GM13977 (cell line): ENCODE results near the gene PRDM5.

Experiments
- DNase-seq: peaks from one replicate; pipeline ENCODE4 v3.0.0; 2012; ENCODE audit warnings: low spot score
- in situ Hi-C: fragments of 300-500 bp; cut with MboI; formaldehyde crosslinking; loops from one replicate; pipeline ENCODE4 v1.12.0; 2022; ENCODE audit warnings: low sequenced_read_pairs, low pct_unique_long_range_greater_than_20kb, mixed read lengths, inconsistent platforms; ENCODE audit not compliant: unreplicated experiment
- TF ChIP-seq, protein P1 (sequence below): IDR thresholded peaks from 2 replicates; pipeline ENCODE4 v1.5.1; 2012; ENCODE audit warnings: mild to moderate bottlenecking, control low read depth; ENCODE audit not compliant: insufficient read depth; ENCODE audit errors: extremely low read depth, missing control alignments

The PRDM5 gene

DNA sequence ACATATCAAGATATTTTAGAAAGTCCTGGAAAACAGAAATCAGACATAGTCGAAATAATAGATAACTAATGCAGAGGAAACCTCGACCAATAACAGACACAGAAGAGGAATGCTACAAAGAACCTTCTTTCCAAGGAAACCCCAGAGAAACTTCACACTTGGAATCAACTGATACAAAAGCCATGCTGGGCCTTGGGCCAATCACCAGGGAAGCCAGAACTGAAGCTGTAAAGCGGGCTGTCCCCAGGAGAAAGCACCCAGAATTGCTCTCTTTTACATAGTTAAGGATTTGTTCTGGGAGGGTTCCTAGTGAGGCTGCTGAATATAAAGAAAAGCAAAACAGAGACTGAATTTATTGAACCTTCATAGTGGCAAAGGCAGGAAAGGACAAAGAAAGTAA lies 100.5 kb downstream of the PRDM5 start:
- DNase-seq: no peak
- TF ChIP-seq, protein P1, sequence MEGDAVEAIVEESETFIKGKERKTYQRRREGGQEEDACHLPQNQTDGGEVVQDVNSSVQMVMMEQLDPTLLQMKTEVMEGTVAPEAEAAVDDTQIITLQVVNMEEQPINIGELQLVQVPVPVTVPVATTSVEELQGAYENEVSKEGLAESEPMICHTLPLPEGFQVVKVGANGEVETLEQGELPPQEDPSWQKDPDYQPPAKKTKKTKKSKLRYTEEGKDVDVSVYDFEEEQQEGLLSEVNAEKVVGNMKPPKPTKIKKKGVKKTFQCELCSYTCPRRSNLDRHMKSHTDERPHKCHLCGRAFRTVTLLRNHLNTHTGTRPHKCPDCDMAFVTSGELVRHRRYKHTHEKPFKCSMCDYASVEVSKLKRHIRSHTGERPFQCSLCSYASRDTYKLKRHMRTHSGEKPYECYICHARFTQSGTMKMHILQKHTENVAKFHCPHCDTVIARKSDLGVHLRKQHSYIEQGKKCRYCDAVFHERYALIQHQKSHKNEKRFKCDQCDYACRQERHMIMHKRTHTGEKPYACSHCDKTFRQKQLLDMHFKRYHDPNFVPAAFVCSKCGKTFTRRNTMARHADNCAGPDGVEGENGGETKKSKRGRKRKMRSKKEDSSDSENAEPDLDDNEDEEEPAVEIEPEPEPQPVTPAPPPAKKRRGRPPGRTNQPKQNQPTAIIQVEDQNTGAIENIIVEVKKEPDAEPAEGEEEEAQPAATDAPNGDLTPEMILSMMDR: no peak
- in situ Hi-C loops: no loop called here

DNA sequence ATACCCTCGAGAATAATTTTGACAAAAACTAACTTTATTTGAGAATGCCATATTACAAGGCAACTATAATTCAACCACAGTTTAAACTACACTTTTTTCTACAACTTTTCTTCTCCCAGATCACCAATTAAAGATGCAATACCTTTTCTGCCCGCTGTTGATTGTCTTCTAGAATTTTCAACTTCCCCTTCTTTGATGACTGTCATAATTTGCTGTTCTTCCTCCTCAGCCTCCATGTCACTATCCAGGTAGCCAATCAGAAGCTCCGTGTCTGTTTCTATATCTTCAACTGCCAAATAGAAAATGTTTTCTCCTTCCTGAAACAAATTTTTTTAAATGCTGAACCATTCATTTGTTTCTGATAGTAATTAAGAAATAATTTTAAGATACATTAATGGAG lies 101.5 kb downstream of the PRDM5 start:
- no peak for DNase-seq
- in situ Hi-C loops: no loop called here
- TF ChIP-seq, protein P1: no peak

DNA sequence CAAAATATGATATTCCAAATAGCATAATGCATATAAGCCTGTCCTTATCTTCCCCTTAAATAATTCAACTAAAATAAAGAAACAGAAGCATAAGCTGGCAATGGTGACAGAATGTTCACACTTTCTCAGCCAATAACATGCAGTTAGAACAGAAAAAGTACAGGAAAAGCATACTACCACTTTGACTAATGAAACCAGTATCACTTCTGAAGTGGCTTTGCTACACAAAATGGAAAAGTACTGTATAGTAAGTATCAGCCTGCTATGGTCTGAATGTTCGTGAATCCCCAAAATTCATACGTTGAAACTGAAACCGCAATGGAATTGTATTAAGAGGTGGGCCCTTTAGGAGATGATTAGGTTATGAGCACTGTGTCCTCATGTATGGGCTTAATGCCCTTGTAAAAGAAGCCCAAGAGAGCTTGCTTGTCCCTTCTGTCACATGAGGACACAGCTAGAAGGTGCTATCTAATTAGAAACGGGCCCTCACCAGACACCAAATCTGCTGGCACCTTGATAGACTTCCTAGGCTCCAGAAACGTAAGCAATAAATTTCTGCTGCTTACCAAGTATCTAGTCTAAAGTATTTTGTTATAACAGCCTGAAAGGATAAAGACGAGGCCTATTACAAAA lies 102.6 kb downstream of the PRDM5 start:
- in situ Hi-C loops: no loop called here
- no peak for DNase-seq
- TF ChIP-seq, protein P1: no peak

DNA sequence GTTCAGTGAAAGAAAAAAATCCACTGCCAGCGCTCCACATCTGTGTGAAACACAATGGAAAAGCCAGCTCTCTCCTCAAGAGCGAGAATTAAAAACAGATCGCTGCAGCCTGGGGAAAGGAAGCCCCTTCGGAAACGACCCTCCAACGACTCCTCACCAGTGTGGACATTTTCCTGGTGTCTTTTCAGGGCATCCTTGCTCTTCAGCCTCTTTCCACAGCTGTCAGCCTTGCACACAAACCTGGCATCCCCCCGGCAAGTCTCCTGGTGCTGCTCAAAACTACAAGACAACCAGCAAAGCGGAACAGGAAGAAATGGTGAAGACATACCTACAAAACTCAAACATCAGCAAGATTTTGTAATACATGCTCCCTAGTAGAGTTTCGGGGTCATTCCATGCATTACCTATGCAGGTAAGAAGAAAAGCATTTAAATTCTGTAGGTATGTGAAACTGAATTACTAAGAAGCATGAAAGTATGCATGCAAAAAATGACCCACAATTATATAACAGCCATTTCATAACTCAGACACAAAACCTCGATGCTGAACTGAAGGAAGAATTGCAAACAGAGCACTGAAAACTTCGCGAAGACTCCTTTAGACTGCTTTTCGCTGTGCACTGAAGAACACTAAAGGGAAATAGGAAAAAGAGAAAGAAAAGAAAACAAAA lies 106.1 kb downstream of the PRDM5 start:
- TF ChIP-seq, protein P1: no peak
- in situ Hi-C loops: no loop called here

DNA sequence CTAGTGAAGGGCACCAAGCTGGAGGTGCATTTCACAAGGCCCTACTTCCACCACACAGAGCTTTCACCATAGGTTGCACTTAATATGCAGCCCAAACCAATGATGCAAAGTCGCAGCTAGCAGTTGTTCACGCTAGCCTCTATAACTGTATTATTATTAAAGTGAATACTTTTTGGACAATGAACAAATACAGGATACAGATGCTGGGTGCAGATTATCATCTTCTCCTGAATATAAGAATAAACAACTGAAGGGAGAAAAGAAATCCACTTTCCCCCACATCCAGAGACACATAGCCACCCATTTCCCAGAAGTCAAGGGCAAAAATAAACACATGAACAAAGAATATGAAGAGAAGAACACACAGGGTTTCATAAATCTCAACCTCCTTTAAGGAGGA lies 107.2 kb downstream of the PRDM5 start:
- in situ Hi-C loops: no loop called here
- TF ChIP-seq, protein P1: no peak
- no peak for DNase-seq

More for the DNA sequence above, 106.1 kb downstream of the PRDM5 start:
- DNase-seq: no peak

DNA sequence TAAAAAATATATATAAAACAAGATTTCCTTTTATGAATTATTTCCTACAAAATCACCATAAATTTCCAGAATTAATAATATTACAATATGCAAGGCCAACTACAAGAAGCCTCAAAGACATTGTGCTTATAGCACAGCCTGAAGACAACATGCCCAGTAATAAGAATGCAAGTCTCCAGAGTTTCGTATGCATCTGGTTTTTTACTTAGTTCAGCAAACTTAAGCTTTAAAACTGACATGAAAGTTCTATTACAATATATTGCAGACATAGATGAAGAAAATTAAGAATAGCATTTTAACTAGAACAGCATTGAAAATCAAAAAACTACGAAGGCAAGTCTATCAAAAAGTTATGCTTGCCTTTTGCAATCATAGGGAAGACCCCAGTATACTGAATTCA lies 107.6 kb downstream of the PRDM5 start:
- in situ Hi-C loops: no loop called here
- TF ChIP-seq, protein P1: no peak
- no peak for DNase-seq

DNA sequence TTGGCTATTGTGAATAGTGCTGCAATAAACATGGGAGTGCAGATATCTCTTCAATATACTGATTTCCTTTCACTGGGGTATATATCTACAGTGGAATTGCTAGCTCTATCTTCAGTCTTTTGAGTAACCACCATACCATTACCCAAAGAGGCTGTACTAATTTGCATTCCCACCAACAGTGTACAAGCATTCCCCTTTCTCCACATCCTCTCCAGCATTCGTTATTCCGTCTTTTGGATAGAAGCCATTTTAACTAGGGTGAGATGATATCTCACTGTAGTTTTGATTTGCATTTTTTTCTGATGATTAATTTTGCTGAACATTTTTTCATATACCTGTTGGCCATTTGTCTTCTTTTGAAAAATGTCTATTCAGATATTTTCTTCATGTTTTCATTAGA lies 110.3 kb downstream of the PRDM5 start:
- in situ Hi-C loops: no loop called here

More for the DNA sequence above, 110.3 kb downstream of the PRDM5 start:
- DNase-seq: no peak
- TF ChIP-seq, protein P1: no peak
